ENCODE measurements around the gene MAP3K19. TPM values are rescaled to one million over a fixed set of nuclear protein-coding genes. Genes with fewer than 3 reads are reported as not detected.

Gene MAP3K19
- total RNA-seq, 1 experiment from 2014 or later, result not detected

- no peaks in the 10 kb centered on the region for H3K9me2 ChIP-seq (ENCODE audit: insufficient read depth)
- peaks cover 4% of the 10 kb centered on the region; the same call in 1 of the 2 replicates for H3K27me3 ChIP-seq (ENCODE audit: insufficient read depth, low read length)
- POLR2A ChIA-PET, result no interaction called here
- H3K36me3 ChIP-seq (ENCODE audit: control insufficient read depth in 1 of 2, insufficient read depth in 2 of 2, low read length in 2 of 2), result no peaks in the 10 kb centered on the region
- no peaks in the 10 kb centered on the region for H4K20me1 ChIP-seq (ENCODE audit: insufficient read depth)
- no peaks in the 10 kb centered on the region for H3K79me2 ChIP-seq (ENCODE audit: insufficient read depth, low read length)
- H3K27ac ChIP-seq (ENCODE audit: low read depth, low read length), result no peak overlapping the region
- ATAC-seq (no peak), DNase-seq (ENCODE audit: low read depth, low spot score) (no peak)
- H2AFZ ChIP-seq (ENCODE audit: low read depth, low read length, poor library complexity, severe bottlenecking), result no peak overlapping the region
- CTCF ChIA-PET, result interaction anchor here (2.0 kb wide), 1 partner anchor 598 kb away, joined by 10 read pairs; no protein-coding TSS in a partner anchor
- intact Hi-C loops (cut with micrococcal nuclease), result loop anchor here (5.0 to 10.0 kb wide), 6 partner anchors 162 to 1379 kb away; no protein-coding TSS in a partner anchor
- RAD21 ChIA-PET (ENCODE audit: low non-redundant PET in 1 of 2, low total read pairs in 2 of 2, uncharacterized antibody in 2 of 2, unreplicated experiment in 2 of 2), result no interaction called here
- BruUV-seq (replicated peaks), result no TSS peak
- no peaks in the 10 kb centered on the region for H3K4me1 ChIP-seq (ENCODE audit: control insufficient read depth in 1 of 2, insufficient read depth in 2 of 2, low read length in 2 of 2)
- no peak overlapping the region for H3K9ac ChIP-seq (ENCODE audit: low read length)
- TF ChIP-seq FOSL1 (IDR thresholded peaks at IDR 0.05; ENCODE audit: low read depth) (no peak), RAD21 (IDR thresholded peaks at IDR 0.05; ENCODE audit: low read depth) (no peak), ZFX (IDR thresholded peaks at IDR 0.05) (no peak), SIN3A (IDR thresholded peaks at IDR 0.05; ENCODE audit: low read depth) (no peak), CBX3 (IDR thresholded peaks at IDR 0.05; ENCODE audit: low read depth) (no peak), EZH2 (IDR thresholded peaks at IDR 0.05) (no peak), SP1 (IDR thresholded peaks at IDR 0.05; ENCODE audit: low read depth) (no peak), TCF7L2 (IDR thresholded peaks at IDR 0.05; ENCODE audit: borderline replicate concordance, extremely low read depth, insufficient read depth, insufficient read length) (no peak), ZNF274 (IDR thresholded peaks at IDR 0.05; ENCODE audit: low read depth, low read length) (no peak), ATF3 (IDR thresholded peaks at IDR 0.05) (no peak), YY1 (IDR thresholded peaks at IDR 0.05; ENCODE audit: extremely low read depth, insufficient replicate concordance, low read depth, low read length) (no peak), SRF (IDR thresholded peaks at IDR 0.05; ENCODE audit: low read depth) (no peak), POLR2A (IDR thresholded peaks at IDR 0.05; ENCODE audit: borderline replicate concordance, extremely low read depth, insufficient read depth, insufficient read length) (no peak), JUND (IDR thresholded peaks at IDR 0.05) (no peak), ELF1 (IDR thresholded peaks at IDR 0.05; ENCODE audit: borderline replicate concordance, low read depth) (no peak), EGR1 (IDR thresholded peaks at IDR 0.05; ENCODE audit: low read depth) (no peak), REST (IDR thresholded peaks at IDR 0.05; ENCODE audit: low read depth) (no peak)
- no peaks in the 10 kb centered on the region for H3K9me3 ChIP-seq (ENCODE audit: control insufficient read depth in 1 of 2, insufficient read depth in 1 of 2, low read depth in 1 of 2, low read length in 2 of 2)
- H3K4me3 ChIP-seq (replicated peaks in 1 of 2; ENCODE audit: low read depth in 1 of 2, low read length in 2 of 2), result no peak overlapping the region
- H3K4me2 ChIP-seq (ENCODE audit: low read length), result no peak overlapping the region
Measured at GRCh38 chr2:135002836-135003235, 44.4 kb downstream of the MAP3K19 start.

Measured in HCT116 (cell line).